ENCODE data around the gene TET3.

Gene TET3

GRCh38 chr2:74006459-74006858 is 21.7 kb downstream of the TET3 start:
- in situ Hi-C loops (cut with MboI; ENCODE audit: low sequenced_read_pairs, unreplicated experiment) = no loop called here
- no peak for DNase-seq (ENCODE audit: low spot score)
- TF ChIP-seq, protein P1, sequence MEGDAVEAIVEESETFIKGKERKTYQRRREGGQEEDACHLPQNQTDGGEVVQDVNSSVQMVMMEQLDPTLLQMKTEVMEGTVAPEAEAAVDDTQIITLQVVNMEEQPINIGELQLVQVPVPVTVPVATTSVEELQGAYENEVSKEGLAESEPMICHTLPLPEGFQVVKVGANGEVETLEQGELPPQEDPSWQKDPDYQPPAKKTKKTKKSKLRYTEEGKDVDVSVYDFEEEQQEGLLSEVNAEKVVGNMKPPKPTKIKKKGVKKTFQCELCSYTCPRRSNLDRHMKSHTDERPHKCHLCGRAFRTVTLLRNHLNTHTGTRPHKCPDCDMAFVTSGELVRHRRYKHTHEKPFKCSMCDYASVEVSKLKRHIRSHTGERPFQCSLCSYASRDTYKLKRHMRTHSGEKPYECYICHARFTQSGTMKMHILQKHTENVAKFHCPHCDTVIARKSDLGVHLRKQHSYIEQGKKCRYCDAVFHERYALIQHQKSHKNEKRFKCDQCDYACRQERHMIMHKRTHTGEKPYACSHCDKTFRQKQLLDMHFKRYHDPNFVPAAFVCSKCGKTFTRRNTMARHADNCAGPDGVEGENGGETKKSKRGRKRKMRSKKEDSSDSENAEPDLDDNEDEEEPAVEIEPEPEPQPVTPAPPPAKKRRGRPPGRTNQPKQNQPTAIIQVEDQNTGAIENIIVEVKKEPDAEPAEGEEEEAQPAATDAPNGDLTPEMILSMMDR (IDR thresholded peaks at IDR 0.05; ENCODE audit: borderline replicate concordance, control extremely low read depth, extremely low read depth, insufficient read depth, missing control alignments) = no peak

DNA sequence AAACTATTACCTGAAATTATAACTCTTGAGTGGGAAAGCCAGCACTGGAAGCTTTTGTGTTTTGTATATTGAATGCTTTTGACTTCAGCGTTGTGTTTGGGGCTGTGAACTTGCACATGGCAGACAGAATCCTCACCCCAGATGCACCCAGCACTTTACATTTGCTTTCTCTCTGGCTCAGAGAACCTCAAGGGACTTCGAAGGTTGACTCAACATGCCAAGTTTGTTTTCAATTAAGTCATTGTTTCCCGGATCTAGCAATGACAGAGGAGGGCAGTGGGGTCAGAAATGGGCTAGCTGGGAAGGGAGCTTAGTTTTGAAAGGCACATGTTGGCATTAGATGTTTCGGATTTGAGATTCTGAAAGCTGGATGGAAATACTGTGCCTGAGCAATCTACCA is 22.4 kb downstream of the TET3 start:
- in situ Hi-C loops (cut with MboI; ENCODE audit: low sequenced_read_pairs, unreplicated experiment) = no loop called here
- TF ChIP-seq, protein P1 (IDR thresholded peaks at IDR 0.05; ENCODE audit: borderline replicate concordance, control extremely low read depth, extremely low read depth, insufficient read depth, missing control alignments) = no peak
- DNase-seq (ENCODE audit: low spot score) = no peak

DNA sequence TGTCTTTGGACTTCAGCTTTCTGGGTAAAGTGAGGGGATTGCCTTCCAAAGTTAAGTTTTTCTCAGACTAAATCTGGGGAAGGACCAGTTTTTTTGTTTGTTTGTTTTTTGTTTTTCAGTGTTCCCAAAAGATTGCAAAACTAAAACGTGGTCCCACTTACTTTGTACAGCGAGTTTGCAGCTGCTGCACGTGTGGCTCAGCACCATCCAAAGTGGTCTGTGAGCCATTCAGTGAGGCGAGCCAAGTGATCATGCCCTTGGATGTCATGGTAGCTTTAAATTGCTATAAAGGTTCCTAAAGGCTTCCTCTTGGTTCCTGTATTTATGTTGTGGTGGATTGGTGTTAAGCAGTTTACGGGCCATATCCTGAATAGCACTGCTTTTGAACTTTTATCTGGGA is 23.0 kb downstream of the TET3 start:
- TF ChIP-seq, protein P1 (IDR thresholded peaks at IDR 0.05; ENCODE audit: borderline replicate concordance, control extremely low read depth, extremely low read depth, insufficient read depth, missing control alignments) = no peak
- in situ Hi-C loops (cut with MboI; ENCODE audit: low sequenced_read_pairs, unreplicated experiment) = no loop called here
- no peak for DNase-seq (ENCODE audit: low spot score)

GRCh38 chr2:74008761-74009395 is 24.2 kb downstream of the TET3 start:
- in situ Hi-C loops (cut with MboI; ENCODE audit: low sequenced_read_pairs, unreplicated experiment) = no loop called here
- DNase-seq (ENCODE audit: low spot score) = no peak
- TF ChIP-seq, protein P1 (IDR thresholded peaks at IDR 0.05; ENCODE audit: borderline replicate concordance, control extremely low read depth, extremely low read depth, insufficient read depth, missing control alignments) = no peak

DNA sequence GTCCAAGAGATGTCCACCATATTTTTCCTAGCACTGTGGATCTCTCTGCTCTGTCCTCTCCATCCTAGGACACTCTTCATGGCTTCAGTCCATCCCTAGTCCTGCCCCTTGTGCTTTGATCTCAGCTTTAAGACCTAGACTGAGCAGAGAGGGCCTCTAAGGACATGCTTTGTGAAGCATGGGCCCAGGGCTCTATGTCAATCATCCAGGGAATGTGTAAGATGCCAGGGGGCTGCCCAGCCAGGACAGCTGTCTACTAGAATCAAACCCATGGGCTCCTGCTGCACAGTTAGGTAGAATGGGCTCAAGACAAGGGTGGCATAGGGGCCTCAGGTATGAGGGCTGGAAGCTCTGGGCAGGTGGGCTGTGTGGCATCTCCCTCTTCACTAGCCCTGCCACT is 24.9 kb downstream of the TET3 start:
- no peak for DNase-seq (ENCODE audit: low spot score)
- TF ChIP-seq, protein P1 (IDR thresholded peaks at IDR 0.05; ENCODE audit: borderline replicate concordance, control extremely low read depth, extremely low read depth, insufficient read depth, missing control alignments) = no peak
- in situ Hi-C loops (cut with MboI; ENCODE audit: low sequenced_read_pairs, unreplicated experiment) = no loop called here

GRCh38 chr2:74010087-74010541 is 25.4 kb downstream of the TET3 start:
- TF ChIP-seq, protein P1 (IDR thresholded peaks at IDR 0.05; ENCODE audit: borderline replicate concordance, control extremely low read depth, extremely low read depth, insufficient read depth, missing control alignments) = no peak
- DNase-seq (ENCODE audit: low spot score) = no peak
- in situ Hi-C loops (cut with MboI; ENCODE audit: low sequenced_read_pairs, unreplicated experiment) = no loop called here

All from GM13976 (cell line).